Measurements from ENCODE around the gene PILRB.

Gene PILRB

DNA sequence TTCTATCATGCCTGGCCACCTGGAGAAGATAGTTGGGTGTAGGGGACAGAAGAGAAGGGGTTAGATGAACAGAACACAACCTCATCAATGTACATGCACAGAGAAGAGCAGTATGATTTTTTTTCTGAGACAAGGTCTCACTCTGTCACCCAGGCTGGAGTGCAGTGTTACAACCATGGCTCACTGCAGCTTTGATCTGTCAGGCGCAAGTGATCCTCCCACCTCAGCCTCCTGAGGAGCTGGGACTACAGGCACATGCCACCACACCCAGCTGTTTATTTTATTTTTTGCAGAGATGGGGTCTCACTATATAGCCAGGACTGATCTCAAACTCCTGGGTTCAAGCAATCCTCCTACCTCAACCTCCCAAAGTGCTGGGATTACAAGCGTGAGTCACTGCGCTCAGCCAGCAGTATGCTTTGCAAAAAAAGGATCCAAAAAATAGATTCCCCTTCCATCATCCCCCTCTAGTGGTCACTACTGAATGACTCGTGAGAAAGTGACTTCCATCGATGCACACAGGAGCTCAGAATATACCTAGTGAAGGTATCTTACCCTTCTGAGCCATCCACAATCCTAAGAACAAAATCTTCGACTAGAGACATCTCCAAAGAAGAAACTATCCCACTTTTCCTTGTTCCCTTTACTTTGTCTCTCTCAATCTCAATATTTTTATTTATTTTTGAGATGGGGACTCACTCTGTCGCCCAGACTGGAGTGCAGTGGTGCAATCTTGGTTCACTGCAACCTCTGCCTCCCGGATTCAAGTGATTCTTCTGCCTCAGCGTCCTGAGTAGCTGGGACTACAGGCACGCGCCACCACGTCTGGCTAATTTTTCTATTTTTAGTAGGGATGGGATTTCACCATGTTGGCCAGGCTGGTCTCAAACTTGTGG lies 49.6 kb downstream of the PILRB start:
- no peak for DNase-seq (ENCODE audit: low read depth in 2 of 2)

DNA sequence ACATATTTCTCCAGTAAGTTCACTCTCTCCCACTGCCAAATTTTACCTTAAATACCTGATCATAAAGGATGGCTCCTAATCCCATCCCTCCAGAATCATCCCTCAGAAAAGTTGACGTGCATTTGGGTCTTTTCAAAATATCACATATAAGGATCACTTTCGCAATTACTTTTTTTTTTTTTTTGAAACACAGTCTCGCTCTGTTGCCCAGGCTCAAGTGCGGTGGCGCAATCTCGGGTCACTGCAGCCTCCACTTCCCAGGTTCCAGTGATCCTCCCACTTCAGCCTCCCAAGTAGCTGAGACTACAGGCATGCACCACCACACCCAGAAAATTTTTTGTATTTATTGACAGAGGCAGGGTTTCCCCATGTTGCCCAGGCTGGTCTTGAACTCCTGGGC lies 53.2 kb downstream of the PILRB start:
- no peak for DNase-seq (ENCODE audit: low read depth in 2 of 2)

DNA sequence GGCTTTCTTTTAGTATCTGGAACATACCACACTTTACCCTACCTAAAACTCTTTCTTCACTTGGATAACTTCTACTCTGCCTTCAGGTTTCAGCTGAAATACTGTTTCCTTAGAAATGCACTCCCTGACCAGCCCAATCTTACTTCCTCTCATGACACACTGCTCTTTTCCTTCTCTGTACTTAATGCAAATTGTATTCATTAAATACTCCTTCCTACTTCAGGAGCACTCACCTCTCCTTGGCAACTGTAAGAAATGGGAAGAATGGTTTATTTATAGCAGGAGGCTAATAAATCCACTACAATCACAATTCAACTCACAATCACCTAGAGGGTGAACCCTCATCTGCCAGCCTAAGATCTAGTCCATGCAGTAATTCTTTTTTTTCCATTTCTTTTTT lies 55.4 kb downstream of the PILRB start:
- DNase-seq (ENCODE audit: low read depth in 2 of 2) = no peak

DNA sequence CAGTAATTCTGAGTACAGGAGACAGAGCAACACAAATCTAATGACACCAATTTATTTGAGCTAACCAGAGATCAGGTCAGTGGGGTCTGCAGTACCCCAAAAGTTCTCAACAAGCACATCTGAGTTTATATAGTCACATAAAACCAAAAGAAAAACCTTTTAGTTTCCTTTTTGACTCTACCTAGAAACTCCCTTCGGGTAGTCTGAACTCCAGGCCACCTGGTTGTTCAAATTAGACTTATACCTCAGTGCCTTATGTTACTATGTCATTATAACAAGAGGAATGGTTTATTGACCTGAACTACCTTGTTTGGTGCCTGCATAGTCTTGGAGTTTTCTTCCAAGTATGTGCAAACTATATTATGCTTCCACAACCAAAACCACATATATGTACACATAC lies 56.0 kb downstream of the PILRB start:
- no peak for DNase-seq (ENCODE audit: low read depth in 2 of 2)

DNA sequence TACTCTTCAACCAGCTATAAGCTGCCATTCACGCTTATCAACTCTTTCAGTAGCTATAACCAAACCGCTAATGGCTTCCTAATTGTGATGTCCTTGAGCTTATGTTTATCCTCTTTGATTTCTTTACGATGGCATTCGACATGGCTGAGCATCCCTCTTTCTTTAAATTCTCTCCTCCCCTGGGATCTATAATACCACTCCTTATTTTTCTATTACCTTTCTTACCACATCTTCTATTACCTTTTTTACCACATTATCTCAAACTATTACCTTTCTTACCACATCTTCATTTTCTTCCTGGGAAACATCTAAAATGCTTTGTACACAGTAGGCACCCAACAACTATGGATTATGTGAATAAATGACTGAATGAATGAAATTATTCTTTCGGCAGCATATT lies 57.5 kb downstream of the PILRB start:
- no peak for DNase-seq (ENCODE audit: low read depth in 2 of 2)

Data from stimulated activated CD8-positive, alpha-beta memory T cell treated with anti-CD3 and anti-CD28 coated beads, Interleukin-7, amount 100 ng/mL, for 1 hour (primary cell).